Thyroid gland (tissue), 4 donors: ENCODE results near the gene PIGP.

Experiments used
- CTCF ChIP-seq, 6 experiments: fragments of 200-600 bp in 3 of 6; fragments of 450-650 bp in 3 of 6; sonication (generic) in 3 of 6; IDR thresholded peaks; one replicate each; pipeline ENCODE4 v1.5.1; 2016 to 2019; ENCODE audit warnings: antibody characterized with exemption in 6 of 6, mild to moderate bottlenecking in 2 of 6, inconsistent platforms in 1 of 6, moderate library complexity in 1 of 6
- POLR2A ChIP-seq, 2 donors: fragments of 450-650 bp; IDR thresholded peaks; one replicate each; pipeline ENCODE4 v1.6.1; 2017; ENCODE audit warnings: antibody characterized with exemption in 2 of 2, mild to moderate bottlenecking in 2 of 2, moderate library complexity in 1 of 2

GRCh38 chr21:37073417-37074196 lies 736 bp upstream of the PIGP start:
- peak in 1 of 6 experiments; percentile 6 for TF ChIP-seq CTCF (IDR thresholded peaks at IDR 0.05)
- TF ChIP-seq POLR2A (IDR thresholded peaks at IDR 0.05), result no peak
